HL-60 (cell line): ENCODE data around the gene NCOA3.

ENCODE experiments used
- DNase-seq, 2 experiments: peaks; one replicate each; pipeline ENCODE4 v3.0.0-alpha.2; 2010 to 2020; ENCODE audit warnings: low read depth in 1 of 2, low spot score in 1 of 2
- H3K27ac ChIP-seq: fragments of 250-450 bp; sonication (Bioruptor Pico); replicated peaks from 2 replicates; pipeline ENCODE4 v1.5.1; 2020; ENCODE audit warnings: mild to moderate bottlenecking, moderate library complexity
- H3K27me3 ChIP-seq: fragments of 250-450 bp; sonication (Bioruptor Pico); 2 replicates; pipeline ENCODE4 v1.5.1; 2021; ENCODE audit warnings: mild to moderate bottlenecking, moderate library complexity; ENCODE audit not compliant: insufficient read depth, poor library complexity, severe bottlenecking
- H3K4me3 ChIP-seq: replicated peaks from 2 replicates; pipeline ENCODE4 v1.5.1; 2011; ENCODE audit warnings: mild to moderate bottlenecking, control low read depth, low read length; ENCODE audit not compliant: insufficient read depth
- GABPA ChIP-seq: IDR thresholded peaks from 2 replicates; pipeline ENCODE4 v1.6.1; 2012; ENCODE audit warnings: low read depth
- POLR2AphosphoS5 ChIP-seq: IDR thresholded peaks from 2 replicates; pipeline ENCODE4 v1.6.1; 2012; ENCODE audit warnings: low read depth
- SPI1 ChIP-seq: IDR thresholded peaks from 2 replicates; pipeline ENCODE4 v1.6.1; 2012; ENCODE audit warnings: low read depth, mild to moderate bottlenecking, borderline replicate concordance
- TF ChIP-seq, protein P1 (sequence below): IDR thresholded peaks from 2 replicates; pipeline ENCODE4 v1.6.1; 2012; ENCODE audit warnings: low read depth; ENCODE audit not compliant: insufficient replicate concordance
- TF ChIP-seq, protein P2 (sequence below): IDR thresholded peaks from one replicate; pipeline ENCODE4 v1.5.1; 2011; ENCODE audit warnings: low read length, control low read depth, inconsistent platforms; ENCODE audit not compliant: insufficient read depth

The NCOA3 gene

DNA sequence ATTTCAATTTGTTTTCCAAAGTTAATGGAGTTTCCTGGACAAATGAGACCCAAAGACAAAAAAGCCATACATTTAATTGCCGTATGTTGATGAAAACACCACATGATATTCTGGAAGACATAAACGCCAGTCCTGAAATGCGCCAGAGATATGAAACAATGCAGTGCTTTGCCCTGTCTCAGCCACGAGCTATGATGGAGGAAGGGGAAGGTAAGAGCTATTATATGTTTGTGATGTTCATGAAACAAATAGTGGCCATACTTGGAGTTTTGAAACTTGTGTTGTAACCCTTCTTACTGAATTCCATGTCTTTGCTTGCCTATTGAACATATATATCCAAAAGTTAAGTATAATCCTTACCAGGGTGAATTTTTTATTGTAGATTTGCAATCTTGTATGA is 125.9 kb downstream of the NCOA3 start:
- no peak overlapping the region for H3K27ac ChIP-seq
- TF ChIP-seq GABPA = no peak
- no peak for TF ChIP-seq POLR2AphosphoS5
- TF ChIP-seq, protein P1, sequence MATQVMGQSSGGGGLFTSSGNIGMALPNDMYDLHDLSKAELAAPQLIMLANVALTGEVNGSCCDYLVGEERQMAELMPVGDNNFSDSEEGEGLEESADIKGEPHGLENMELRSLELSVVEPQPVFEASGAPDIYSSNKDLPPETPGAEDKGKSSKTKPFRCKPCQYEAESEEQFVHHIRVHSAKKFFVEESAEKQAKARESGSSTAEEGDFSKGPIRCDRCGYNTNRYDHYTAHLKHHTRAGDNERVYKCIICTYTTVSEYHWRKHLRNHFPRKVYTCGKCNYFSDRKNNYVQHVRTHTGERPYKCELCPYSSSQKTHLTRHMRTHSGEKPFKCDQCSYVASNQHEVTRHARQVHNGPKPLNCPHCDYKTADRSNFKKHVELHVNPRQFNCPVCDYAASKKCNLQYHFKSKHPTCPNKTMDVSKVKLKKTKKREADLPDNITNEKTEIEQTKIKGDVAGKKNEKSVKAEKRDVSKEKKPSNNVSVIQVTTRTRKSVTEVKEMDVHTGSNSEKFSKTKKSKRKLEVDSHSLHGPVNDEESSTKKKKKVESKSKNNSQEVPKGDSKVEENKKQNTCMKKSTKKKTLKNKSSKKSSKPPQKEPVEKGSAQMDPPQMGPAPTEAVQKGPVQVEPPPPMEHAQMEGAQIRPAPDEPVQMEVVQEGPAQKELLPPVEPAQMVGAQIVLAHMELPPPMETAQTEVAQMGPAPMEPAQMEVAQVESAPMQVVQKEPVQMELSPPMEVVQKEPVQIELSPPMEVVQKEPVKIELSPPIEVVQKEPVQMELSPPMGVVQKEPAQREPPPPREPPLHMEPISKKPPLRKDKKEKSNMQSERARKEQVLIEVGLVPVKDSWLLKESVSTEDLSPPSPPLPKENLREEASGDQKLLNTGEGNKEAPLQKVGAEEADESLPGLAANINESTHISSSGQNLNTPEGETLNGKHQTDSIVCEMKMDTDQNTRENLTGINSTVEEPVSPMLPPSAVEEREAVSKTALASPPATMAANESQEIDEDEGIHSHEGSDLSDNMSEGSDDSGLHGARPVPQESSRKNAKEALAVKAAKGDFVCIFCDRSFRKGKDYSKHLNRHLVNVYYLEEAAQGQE = no peak
- no peak for TF ChIP-seq SPI1
- TF ChIP-seq, protein P2, sequence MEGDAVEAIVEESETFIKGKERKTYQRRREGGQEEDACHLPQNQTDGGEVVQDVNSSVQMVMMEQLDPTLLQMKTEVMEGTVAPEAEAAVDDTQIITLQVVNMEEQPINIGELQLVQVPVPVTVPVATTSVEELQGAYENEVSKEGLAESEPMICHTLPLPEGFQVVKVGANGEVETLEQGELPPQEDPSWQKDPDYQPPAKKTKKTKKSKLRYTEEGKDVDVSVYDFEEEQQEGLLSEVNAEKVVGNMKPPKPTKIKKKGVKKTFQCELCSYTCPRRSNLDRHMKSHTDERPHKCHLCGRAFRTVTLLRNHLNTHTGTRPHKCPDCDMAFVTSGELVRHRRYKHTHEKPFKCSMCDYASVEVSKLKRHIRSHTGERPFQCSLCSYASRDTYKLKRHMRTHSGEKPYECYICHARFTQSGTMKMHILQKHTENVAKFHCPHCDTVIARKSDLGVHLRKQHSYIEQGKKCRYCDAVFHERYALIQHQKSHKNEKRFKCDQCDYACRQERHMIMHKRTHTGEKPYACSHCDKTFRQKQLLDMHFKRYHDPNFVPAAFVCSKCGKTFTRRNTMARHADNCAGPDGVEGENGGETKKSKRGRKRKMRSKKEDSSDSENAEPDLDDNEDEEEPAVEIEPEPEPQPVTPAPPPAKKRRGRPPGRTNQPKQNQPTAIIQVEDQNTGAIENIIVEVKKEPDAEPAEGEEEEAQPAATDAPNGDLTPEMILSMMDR = no peak
- H3K4me3 ChIP-seq = no peak overlapping the region
- H3K27me3 ChIP-seq = no peaks in the 10 kb centered on the region
- DNase-seq = no peak

DNA sequence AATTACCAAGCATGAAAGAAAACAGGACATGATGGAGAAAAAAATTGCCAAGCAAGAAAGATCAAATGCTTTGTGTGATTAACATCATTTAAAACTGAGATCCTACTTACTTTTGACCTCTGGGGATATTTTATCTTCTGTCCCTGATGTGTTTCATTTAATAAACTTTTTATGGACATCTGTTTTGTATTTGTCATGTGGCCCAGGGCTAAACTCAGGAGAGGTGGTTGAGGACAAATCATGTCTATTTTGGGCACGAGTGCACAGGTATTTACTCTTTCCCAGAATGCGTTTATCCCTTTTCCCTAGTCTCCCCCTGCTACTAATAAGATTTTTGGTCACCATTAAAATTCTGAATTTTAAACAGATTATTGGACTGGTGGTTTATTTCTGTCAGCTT is 128.2 kb downstream of the NCOA3 start:
- H3K27me3 ChIP-seq = no peaks in the 10 kb centered on the region
- no peak overlapping the region for H3K4me3 ChIP-seq
- H3K27ac ChIP-seq = no peak overlapping the region
- DNase-seq = no peak
- TF ChIP-seq GABPA (no peak), SPI1 (no peak)
- TF ChIP-seq, protein P1 = no peak

DNA sequence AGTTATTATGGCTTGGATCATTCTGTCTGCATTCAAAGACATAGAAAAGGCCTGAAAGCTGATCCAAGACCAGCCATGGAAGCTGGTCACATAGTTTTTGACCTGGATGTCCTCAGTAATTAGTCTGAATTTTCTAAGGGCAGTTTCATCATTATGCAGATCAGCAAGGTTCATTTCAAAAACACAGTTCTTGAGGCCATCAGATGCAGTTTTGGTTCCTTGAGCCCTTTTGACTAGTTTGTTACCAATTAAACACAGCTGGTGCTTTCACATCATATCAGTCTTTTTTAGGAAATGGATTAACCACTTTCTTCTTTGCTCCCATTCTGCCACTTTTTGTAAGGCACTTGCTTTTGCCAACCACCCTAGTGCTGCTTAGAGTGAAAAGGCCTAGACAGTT is 129.4 kb downstream of the NCOA3 start:
- H3K27ac ChIP-seq = no peak overlapping the region
- no peaks in the 10 kb centered on the region for H3K27me3 ChIP-seq
- TF ChIP-seq GABPA (no peak), SPI1 (no peak), POLR2AphosphoS5 (no peak)
- TF ChIP-seq, protein P1 = no peak
- TF ChIP-seq, protein P2 = no peak
- DNase-seq = no peak
- H3K4me3 ChIP-seq = no peak overlapping the region

DNA sequence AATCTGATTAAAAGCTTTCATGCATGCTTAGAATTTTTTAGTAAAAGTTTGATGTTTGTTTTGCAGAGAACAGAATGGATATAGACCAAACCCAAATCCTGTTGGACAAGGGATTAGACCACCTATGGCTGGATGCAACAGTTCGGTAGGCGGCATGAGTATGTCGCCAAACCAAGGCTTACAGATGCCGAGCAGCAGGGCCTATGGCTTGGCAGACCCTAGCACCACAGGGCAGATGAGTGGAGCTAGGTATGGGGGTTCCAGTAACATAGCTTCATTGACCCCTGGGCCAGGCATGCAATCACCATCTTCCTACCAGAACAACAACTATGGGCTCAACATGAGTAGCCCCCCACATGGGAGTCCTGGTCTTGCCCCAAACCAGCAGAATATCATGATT is 133.6 kb downstream of the NCOA3 start:
- DNase-seq = no peak
- Histone ChIP-seq H3K27ac (no peak overlapping the region), H3K27me3 (no peaks in the 10 kb centered on the region), H3K4me3 (no peak overlapping the region)
- no peak for TF ChIP-seq SPI1
- no peak for TF ChIP-seq POLR2AphosphoS5
- TF ChIP-seq GABPA = no peak
- TF ChIP-seq, protein P2 = no peak
